Mucosa of descending colon (tissue), 3 donors: ENCODE measurements around the gene SETDB1. TPM values are rescaled to one million over a fixed set of nuclear protein-coding genes. Genes with fewer than 3 reads are reported as not detected.

ENCODE experiments used
- ATAC-seq: fragments of 200-7000 bp; cut with Tn5 transposase; one replicate; pipeline ENCODE4 v1.9.1; 2020; ENCODE audit warnings: mild to moderate bottlenecking, moderate library complexity
- DNase-seq, 3 donors: peaks; one replicate each; pipeline ENCODE4 v3.0.0-alpha.2; 2020
- H3K36me3 ChIP-seq: fragments of 200-600 bp; one replicate; pipeline ENCODE4 v1.8.0; 2021; ENCODE audit warnings: low read depth, mild to moderate bottlenecking
- H3K4me1 ChIP-seq: fragments of 200-600 bp; one replicate; pipeline ENCODE4 v1.8.0; 2021; ENCODE audit warnings: low read depth, mild to moderate bottlenecking
- H3K4me3 ChIP-seq: fragments of 200-600 bp; one replicate; pipeline ENCODE4 v1.8.0; 2021; ENCODE audit warnings: mild to moderate bottlenecking
- H3K9me3 ChIP-seq: fragments of 200-600 bp; one replicate; pipeline ENCODE4 v1.8.0; 2021; ENCODE audit warnings: mild to moderate bottlenecking
- CTCF ChIP-seq: fragments of 200-600 bp; IDR thresholded peaks from one replicate; pipeline ENCODE4 v1.8.0; 2022; ENCODE audit warnings: antibody characterized with exemption, mild to moderate bottlenecking
- intact Hi-C, 2 donors: fragments of 100-400 bp; cut with DNase I in 1 of 2; cut with micrococcal nuclease in 1 of 2; formaldehyde crosslinking; loops; one replicate each; pipeline versions ENCODE4 v1.11.0 to v1.11.1; 2022; cut with DNase I, micrococcal nuclease
- total RNA-seq, 3 donors: library from RNA; stranded (reverse); fragmentation: NEBNext Ultra II Directional in 2 of 3; extraction: Animal tissue kit (Norgen Biotek cat#: 25700) in 2 of 3; gene quantifications; one replicate each; pipeline versions ENCODE4 v1.2.1 to v1.2.4, GENCODE V29; 2021 to 2023
- donor health status: DM: no; HTN: no; CAD: no; lungs with moderate emphysema.
- donor health status: DM: no; HTN: no; CAD: no.
- donor health status: DM: no; HTN: yes; CAD: no.

Gene SETDB1
- total RNA-seq, 3 donors from 2014 or later = 35.4 to 49.4 (median 42.8) TPM

DNA sequence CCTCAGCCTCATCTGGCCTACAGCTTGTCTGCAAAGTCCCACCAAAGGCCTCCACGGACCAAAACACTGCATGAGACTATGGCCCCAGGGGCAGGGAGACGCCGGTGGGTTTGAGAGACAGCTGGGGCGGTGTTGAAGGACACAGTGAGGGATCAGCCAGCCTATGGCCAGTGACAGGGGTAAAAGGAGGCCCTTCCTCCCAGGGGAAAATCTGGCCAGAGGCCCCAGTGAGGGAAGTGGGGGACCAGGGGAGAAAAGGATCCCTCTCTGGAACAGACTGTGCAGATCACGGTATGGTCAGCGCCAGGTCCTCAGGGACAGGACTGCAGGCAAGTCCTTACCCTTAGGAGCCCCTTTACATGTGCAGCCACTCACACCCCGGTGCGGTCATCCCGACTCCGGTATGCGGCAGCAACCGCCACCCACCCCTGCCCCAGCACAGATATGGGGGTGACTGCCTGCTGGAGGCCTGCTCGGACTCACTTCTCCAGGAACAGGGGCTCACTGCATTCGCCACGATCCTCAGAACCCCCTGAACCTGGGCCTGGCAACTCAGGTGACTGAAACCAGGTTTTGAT, 47.2 kb downstream of the SETDB1 start:
- peak in 2 of 3 donors; percentile 49 to 63 for DNase-seq
- Histone ChIP-seq H3K4me3 (peak overlapping the region; percentile 83), H3K9me3 (no peaks in the 10 kb centered on the region), H3K4me1 (peaks cover 46% of the 10 kb centered on the region), H3K36me3 (no peaks in the 10 kb centered on the region)
- no peak for TF ChIP-seq CTCF
- no peak for ATAC-seq
- intact Hi-C loops = loop anchor here in 1 of 2 donors (10.0 kb wide), 1 partner anchor 49 kb away; the partner anchor contains the start of gene SETDB1

- peaks cover 46% of the 10 kb centered on the region for H3K4me1 ChIP-seq
- H3K9me3 ChIP-seq = no peaks in the 10 kb centered on the region
- peak overlapping the region; percentile 83 for H3K4me3 ChIP-seq
- intact Hi-C loops = loop anchor here in 1 of 2 donors (10.0 kb wide), 1 partner anchor 49 kb away; the partner anchor contains the start of gene SETDB1
- H3K36me3 ChIP-seq = no peaks in the 10 kb centered on the region
- TF ChIP-seq CTCF = no peak
- ATAC-seq (peak; percentile 50), DNase-seq (peak; percentile 58 to 70 (median 67))
Observed at GRCh38 chr1:150973836-150974579, 47.8 kb downstream of the SETDB1 start.

DNA sequence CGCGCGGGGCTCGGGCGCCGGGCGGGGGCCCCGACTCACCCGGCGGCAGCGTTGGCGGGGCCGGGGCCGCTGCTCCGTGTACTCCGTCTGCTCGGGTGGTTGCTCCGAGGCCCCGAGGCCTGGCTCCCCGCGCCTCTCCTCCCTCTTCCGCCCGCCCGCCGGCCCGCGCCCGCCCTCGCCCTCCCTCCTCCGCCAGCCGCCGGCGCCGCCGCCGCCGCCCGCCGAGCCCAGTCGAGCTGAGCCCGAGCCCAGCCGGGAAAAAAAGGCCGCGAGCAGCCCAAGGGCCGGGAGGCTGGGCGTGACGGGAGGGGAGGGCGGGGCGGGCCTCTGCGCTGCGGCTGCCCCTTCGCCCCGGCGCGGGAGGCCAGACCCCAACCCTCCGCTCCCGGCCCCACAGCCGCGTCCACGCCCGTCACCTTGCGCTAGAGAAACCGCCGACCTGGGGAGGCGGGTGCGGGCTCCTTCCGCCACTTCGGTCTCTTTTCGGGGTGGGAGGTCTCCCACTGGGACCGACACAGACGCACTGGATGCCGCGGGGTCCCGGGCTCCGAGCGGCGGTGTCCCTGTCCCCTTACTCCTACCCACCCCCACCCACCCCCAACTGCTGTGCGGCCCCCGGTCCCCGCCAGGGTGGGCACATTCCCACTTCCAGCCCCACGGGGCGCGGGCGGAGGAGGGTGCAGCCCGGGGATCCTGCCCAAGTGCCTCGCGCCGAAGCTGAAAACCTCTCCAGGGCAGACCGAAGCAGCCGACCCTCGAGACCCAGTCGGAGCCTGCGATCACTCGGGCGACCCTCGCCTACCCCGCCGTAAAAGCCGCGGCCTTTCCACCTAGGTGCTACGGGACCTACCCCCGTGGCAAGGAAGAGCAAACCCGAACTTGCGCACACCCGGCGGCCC, 48.7 kb downstream of the SETDB1 start, which contains the start of gene CERS2:
Gene CERS2, minus strand, starts transcription at position 256 of the 899 bp plus-strand sequence. CDS start 5,745 bp downstream, outside the sequence.
- DNase-seq (peak; percentile 80 to 92 (median 89)), ATAC-seq (peak; percentile 75)
- intact Hi-C loops = loop anchor here in 1 of 2 donors (10.0 kb wide), 1 partner anchor 50 kb away; the partner anchor contains the start of gene SETDB1
- Histone ChIP-seq H3K9me3 (no peaks in the 10 kb centered on the region), H3K36me3 (no peaks in the 10 kb centered on the region), H3K4me3 (peak within 1 kb of the TSS; percentile 83), H3K4me1 (peaks cover 46% of the 10 kb centered on the region)
- TF ChIP-seq CTCF = no peak

GRCh38 chr1:150976401-150976821, 50.2 kb downstream of the SETDB1 start:
- intact Hi-C loops = loop anchor here in 1 of 2 donors (10.0 kb wide), 1 partner anchor 52 kb away; the partner anchor contains the start of gene SETDB1
- ATAC-seq = no peak
- no peak overlapping the region for H3K4me3 ChIP-seq
- no peaks in the 10 kb centered on the region for H3K9me3 ChIP-seq
- TF ChIP-seq CTCF = no peak
- DNase-seq = no peak
- H3K36me3 ChIP-seq = no peaks in the 10 kb centered on the region
- H3K4me1 ChIP-seq = peaks cover 37% of the 10 kb centered on the region
